Ascending aorta (tissue), 2 donors: ENCODE results near the gene SNX20. TPM values are rescaled to one million over a fixed set of nuclear protein-coding genes. Genes with fewer than 3 reads are reported as not detected.

Experiments used
- DNase-seq, 2 donors: peaks; one replicate each; pipeline ENCODE4 v3.0.0-alpha.2; 2019; ENCODE audit warnings: low spot score in 2 of 2
- H3K27ac ChIP-seq, 2 donors: fragments of 200-600 bp; sonication (generic); one replicate each; pipeline ENCODE4 v1.5.1; 2016 to 2017; ENCODE audit warnings: mild to moderate bottlenecking in 1 of 2
- H3K27me3 ChIP-seq: fragments of 200-600 bp; sonication (generic); one replicate; pipeline ENCODE4 v1.5.1; 2017
- H3K36me3 ChIP-seq, 2 donors: fragments of 200-600 bp; sonication (generic); one replicate each; pipeline ENCODE4 v1.5.1; 2016
- H3K4me1 ChIP-seq, 2 donors: fragments of 200-600 bp; sonication (generic); one replicate each; pipeline ENCODE4 v1.5.1; 2016 to 2017; ENCODE audit warnings: mild to moderate bottlenecking in 1 of 2
- H3K4me3 ChIP-seq, 2 donors: fragments of 200-600 bp; sonication (generic); one replicate each; pipeline ENCODE4 v1.5.1; 2016 to 2017; ENCODE audit warnings: mild to moderate bottlenecking in 1 of 2
- H3K9me3 ChIP-seq, 2 donors: fragments of 200-600 bp; sonication (generic); one replicate each; pipeline ENCODE4 v1.5.1; 2016
- intact Hi-C: fragments of 100-400 bp; cut with DNase I; formaldehyde crosslinking; loops from one replicate; pipeline ENCODE4 v1.15.1; 2023
- total RNA-seq: library from RNA; depleted of rRNA; stranded (reverse); fragments of >200 nt; gene quantifications from one replicate; pipeline ENCODE4 v1.1.0, GENCODE V29; 2016
- TF ChIP-seq, protein P1 (sequence below), 3 experiments: fragments of 200-600 bp in 2 of 3; fragments of 450-650 bp in 1 of 3; sonication (generic) in 2 of 3; IDR thresholded peaks; one replicate each; pipeline ENCODE4 v1.5.1; 2016 to 2019; ENCODE audit warnings: antibody characterized with exemption in 3 of 3, mild to moderate bottlenecking in 1 of 3, moderate library complexity in 1 of 3

The SNX20 gene
- total RNA-seq, 1 donor from 2014 or later, result 3.2 TPM

DNA sequence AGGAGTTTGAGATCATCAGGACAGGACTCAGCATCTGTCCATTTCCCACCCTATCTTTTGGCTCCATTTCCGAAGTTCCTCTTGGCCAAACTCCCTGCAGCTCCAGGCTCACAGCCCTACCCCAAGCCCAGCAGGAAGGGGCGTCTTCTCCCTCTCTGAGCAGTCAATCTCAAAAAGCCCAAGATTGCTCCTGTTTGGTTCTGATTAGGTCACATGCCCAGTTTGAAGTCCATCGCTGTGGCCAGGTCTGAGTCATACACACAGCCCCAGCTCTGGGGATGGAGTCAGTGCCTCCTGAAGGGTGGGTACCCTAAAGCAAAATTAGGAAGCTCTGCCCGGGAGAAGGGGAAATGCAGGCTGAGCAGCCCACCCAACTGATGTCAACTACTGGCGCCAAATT, 23.9 kb downstream of the SNX20 start:
- Histone ChIP-seq H3K4me1 (peaks cover 0 to 3% of the 10 kb centered on the region in 2 donors), H3K27ac (no peak overlapping the region), H3K27me3 (no peaks in the 10 kb centered on the region), H3K9me3 (no peaks in the 10 kb centered on the region), H3K36me3 (peaks cover 0 to 2% of the 10 kb centered on the region in 2 donors), H3K4me3 (no peak overlapping the region)
- TF ChIP-seq, protein P1, sequence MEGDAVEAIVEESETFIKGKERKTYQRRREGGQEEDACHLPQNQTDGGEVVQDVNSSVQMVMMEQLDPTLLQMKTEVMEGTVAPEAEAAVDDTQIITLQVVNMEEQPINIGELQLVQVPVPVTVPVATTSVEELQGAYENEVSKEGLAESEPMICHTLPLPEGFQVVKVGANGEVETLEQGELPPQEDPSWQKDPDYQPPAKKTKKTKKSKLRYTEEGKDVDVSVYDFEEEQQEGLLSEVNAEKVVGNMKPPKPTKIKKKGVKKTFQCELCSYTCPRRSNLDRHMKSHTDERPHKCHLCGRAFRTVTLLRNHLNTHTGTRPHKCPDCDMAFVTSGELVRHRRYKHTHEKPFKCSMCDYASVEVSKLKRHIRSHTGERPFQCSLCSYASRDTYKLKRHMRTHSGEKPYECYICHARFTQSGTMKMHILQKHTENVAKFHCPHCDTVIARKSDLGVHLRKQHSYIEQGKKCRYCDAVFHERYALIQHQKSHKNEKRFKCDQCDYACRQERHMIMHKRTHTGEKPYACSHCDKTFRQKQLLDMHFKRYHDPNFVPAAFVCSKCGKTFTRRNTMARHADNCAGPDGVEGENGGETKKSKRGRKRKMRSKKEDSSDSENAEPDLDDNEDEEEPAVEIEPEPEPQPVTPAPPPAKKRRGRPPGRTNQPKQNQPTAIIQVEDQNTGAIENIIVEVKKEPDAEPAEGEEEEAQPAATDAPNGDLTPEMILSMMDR (IDR thresholded peaks at IDR 0.05), result no peak
- DNase-seq, result no peak
- intact Hi-C loops, result no loop called here

DNA sequence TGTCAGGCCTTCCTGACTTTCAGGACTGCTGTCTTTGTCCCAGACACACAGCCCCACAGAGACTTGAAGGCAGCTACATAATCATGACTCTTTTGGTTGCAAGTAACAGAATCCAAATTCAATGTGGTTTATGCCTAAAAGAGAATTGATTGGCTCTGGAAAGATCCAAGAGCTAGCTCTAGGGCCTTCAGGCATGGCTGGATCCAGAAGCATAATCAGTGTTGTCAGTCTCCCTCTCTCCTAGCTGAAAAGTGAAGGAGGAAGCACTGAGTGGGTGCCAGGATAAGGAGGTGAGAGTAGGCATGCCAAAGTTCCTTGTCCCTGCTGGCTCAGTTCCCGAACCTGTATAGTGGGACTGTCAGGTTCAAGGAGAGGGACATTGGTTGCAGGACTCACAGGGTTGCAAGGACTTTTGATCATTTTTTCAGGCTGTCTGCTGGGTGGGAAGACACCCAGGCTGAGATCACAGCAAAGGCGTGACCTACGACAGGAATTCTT, 25.5 kb downstream of the SNX20 start:
- Histone ChIP-seq H3K9me3 (no peaks in the 10 kb centered on the region), H3K27ac (no peak overlapping the region), H3K36me3 (peaks cover 0 to 3% of the 10 kb centered on the region in 2 donors), H3K27me3 (no peaks in the 10 kb centered on the region), H3K4me3 (no peak overlapping the region), H3K4me1 (no peaks in the 10 kb centered on the region)
- intact Hi-C loops, result no loop called here
- TF ChIP-seq, protein P1 (IDR thresholded peaks at IDR 0.05), result no peak
- DNase-seq, result no peak

DNA sequence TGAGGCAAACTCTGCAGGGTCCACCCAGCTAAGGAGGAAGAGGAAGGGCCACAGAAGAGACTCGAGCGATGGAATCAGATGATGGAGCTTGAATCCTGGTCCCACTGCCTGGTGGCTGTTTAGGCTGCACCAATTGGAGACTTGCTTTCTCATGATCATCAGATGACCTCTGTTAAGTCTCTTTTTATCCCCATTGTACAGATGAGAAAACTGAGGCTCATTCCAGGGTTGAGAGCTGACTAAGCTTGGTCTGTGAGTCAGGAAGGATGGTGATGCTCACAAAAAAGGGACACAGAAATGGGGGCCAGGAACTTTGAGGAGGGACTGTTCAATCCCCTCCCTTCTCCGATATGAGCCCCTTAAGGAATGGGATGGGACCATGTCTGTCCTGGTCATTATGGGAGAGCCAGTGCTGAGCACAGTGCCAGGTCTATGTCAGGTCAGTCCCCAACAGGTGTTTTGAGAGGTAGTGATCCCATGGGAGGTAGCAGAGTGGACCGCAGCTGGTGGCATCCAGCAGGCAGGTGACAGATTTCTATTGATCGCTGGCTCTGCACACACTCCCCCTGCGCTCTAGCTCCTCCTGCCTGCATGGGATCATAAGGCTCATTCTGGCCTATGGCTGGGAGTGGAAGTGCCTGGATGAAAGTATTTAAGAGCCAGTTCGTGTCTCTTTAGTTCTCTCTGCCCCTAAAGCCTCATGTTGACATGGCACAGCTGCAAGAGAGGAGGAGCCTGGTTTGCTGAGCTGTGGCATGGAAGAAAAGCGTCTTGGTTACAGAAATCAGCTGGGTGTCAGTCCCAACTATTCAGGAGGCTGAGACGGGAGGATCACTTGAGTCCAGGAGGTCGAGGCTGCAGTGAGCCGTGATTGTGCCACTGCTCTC, 27.2 kb downstream of the SNX20 start:
- TF ChIP-seq, protein P1 (IDR thresholded peaks at IDR 0.05), result no peak
- no peak for DNase-seq
- H3K27ac ChIP-seq, result no peak overlapping the region
- no peaks in the 10 kb centered on the region for H3K4me1 ChIP-seq
- H3K4me3 ChIP-seq, result no peak overlapping the region
- H3K36me3 ChIP-seq, result peaks cover 3 to 9% of the 10 kb centered on the region in 2 donors
- intact Hi-C loops, result no loop called here
- H3K27me3 ChIP-seq, result no peaks in the 10 kb centered on the region
- no peaks in the 10 kb centered on the region for H3K9me3 ChIP-seq

DNA sequence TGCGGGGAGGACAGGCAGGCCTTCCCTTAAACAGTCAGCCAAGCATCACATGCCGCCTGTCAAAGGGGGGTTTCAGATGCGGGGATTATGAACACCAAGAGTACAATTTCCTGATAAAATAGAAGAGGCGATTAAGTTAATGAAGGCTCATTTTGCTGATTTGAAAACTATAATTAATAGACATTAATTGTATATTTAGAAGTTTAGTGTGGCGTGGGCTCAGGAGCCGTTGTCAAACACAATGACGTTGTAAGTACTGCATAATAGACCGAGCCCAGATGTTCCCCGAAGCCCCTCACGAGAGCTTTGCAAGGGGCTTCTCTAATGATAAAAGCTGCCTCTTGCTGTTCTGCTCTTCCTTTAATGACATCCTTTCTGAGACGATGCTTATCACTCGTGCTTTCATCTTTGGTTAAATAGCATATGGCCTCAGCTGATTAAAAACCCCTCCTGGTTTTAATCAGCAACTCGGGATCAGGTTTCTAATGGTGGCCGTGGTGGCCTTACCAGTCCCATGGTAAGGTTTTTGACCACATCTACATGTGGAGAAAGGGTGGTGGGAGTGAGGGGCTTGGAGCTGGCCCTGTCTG, 28.2 kb downstream of the SNX20 start:
- no peak overlapping the region for H3K27ac ChIP-seq
- TF ChIP-seq, protein P1 (IDR thresholded peaks at IDR 0.05), result no peak
- no peaks in the 10 kb centered on the region for H3K27me3 ChIP-seq
- no peaks in the 10 kb centered on the region for H3K9me3 ChIP-seq
- no peak for DNase-seq
- no peaks in the 10 kb centered on the region for H3K4me1 ChIP-seq
- no peak overlapping the region for H3K4me3 ChIP-seq
- H3K36me3 ChIP-seq, result peaks cover 8 to 19% of the 10 kb centered on the region in 2 donors
- intact Hi-C loops, result no loop called here

DNA sequence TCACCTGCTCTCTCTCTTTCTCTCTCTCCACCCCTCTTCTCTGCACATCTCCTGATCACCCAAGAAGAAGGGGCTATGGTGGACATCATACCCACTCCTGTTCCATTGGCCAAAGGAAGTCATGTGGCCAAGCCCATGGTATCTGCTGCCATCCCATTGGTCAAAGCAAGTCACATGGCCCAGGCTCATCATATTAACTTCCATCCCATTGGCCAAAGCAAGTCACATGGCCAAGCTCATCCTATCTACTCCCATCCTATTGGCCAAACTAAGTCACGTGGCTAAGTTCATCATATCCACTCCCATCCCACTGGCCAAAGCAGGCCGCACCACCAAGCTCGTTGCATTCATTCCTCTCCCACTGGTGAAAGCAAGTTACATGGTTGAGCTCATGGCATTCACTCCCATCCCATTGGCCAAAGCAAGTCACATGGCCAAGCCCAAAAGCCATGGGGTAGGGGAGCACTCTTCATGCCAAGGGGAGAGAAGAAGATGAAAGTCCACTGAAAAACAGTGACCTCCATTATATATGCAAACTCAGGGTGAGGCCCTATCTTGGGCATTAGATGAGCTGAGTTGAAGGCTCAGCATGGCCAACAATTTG, 29.2 kb downstream of the SNX20 start:
- intact Hi-C loops, result no loop called here
- no peak for DNase-seq
- TF ChIP-seq, protein P1 (IDR thresholded peaks at IDR 0.05), result no peak
- no peaks in the 10 kb centered on the region for H3K4me1 ChIP-seq
- H3K36me3 ChIP-seq, result peaks cover 8 to 29% of the 10 kb centered on the region in 2 donors
- H3K27me3 ChIP-seq, result no peaks in the 10 kb centered on the region
- H3K4me3 ChIP-seq, result no peak overlapping the region
- H3K9me3 ChIP-seq, result no peaks in the 10 kb centered on the region
- no peak overlapping the region for H3K27ac ChIP-seq
